MM.1S (cell line): ENCODE results near the gene ATXN1.

ENCODE experiments used
- CTCF ChIP-seq: fragments of 300-600 bp; sonication (generic); IDR thresholded peaks from 2 replicates; pipeline ENCODE4 v1.5.1; 2016; ENCODE audit warnings: antibody characterized with exemption, low read length, mixed read lengths
- EZH2 ChIP-seq: fragments of 300-600 bp; sonication (generic); optimal IDR thresholded peaks from 2 replicates; pipeline ENCODE3; 2017; ENCODE audit warnings: low read depth, mild to moderate bottlenecking, antibody characterized with exemption, low read length, mixed read lengths
- EZH2phosphoT487 ChIP-seq: fragments of 300-600 bp; sonication (generic); IDR thresholded peaks from 2 replicates; pipeline ENCODE4 v1.6.1; 2018; ENCODE audit warnings: antibody characterized with exemption, low read length

- no peak for TF ChIP-seq CTCF
- no peak for TF ChIP-seq EZH2
- no peak for TF ChIP-seq EZH2phosphoT487
Observed at GRCh38 chr6:16782278-16782677, 21.0 kb upstream of the ATXN1 start.
